ENCODE results near the gene SMARCAD1.

GRCh38 chr4:94216394-94216793 lies 8.7 kb downstream of the SMARCAD1 start:
- TF ChIP-seq POLR2A (IDR thresholded peaks at IDR 0.05) (no peak), CTCF (IDR thresholded peaks at IDR 0.05) (no peak)
